Smooth muscle cell (in vitro differentiated cells): ENCODE measurements around the gene ZNF764. TPM values are rescaled to one million over a fixed set of nuclear protein-coding genes. Genes with fewer than 3 reads are reported as not detected.

Experiments
- DNase-seq: peaks from one replicate; lab custom pipeline; 2025; ENCODE audit not compliant: unreplicated experiment; lab: John Stamatoyannopoulos, UW
- H2AFZ ChIP-seq: fragments of 200-600 bp; sonication (generic); 2 replicates; pipeline ENCODE4 v1.6.0; 2016; ENCODE audit warnings: antibody characterized with exemption, low read depth, mild to moderate bottlenecking
- H3F3A ChIP-seq: fragments of 200-600 bp; sonication (generic); 2 replicates; pipeline ENCODE4 v1.6.0; 2017; ENCODE audit warnings: antibody characterized with exemption, low read depth
- H3K27ac ChIP-seq: fragments of 200-600 bp; sonication (generic); 2 replicates; pipeline ENCODE4 v1.5.1; 2016; ENCODE audit warnings: low read depth, mild to moderate bottlenecking
- H3K27me3 ChIP-seq: fragments of 200-600 bp; sonication (generic); 2 replicates; pipeline ENCODE4 v1.6.1; 2016; ENCODE audit warnings: low read depth, mild to moderate bottlenecking
- H3K36me3 ChIP-seq: fragments of 200-600 bp; sonication (generic); 2 replicates; pipeline ENCODE4 v1.5.1; 2016; ENCODE audit warnings: low read depth
- H3K4me1 ChIP-seq: fragments of 200-600 bp; sonication (generic); 2 replicates; pipeline ENCODE4 v1.5.1; 2016; ENCODE audit warnings: low read depth
- H3K4me2 ChIP-seq: fragments of 200-600 bp; sonication (generic); 2 replicates; pipeline ENCODE4 v1.6.0; 2016; ENCODE audit warnings: mild to moderate bottlenecking
- H3K4me3 ChIP-seq: fragments of 200-600 bp; sonication (generic); 2 replicates; pipeline ENCODE4 v1.5.1; 2016; ENCODE audit warnings: mild to moderate bottlenecking
- H3K79me2 ChIP-seq: fragments of 200-600 bp; sonication (generic); 2 replicates; pipeline ENCODE4 v1.6.0; 2016; ENCODE audit warnings: low read depth, mild to moderate bottlenecking
- H3K9ac ChIP-seq: fragments of 200-600 bp; sonication (generic); 2 replicates; pipeline ENCODE4 v1.6.0; 2016; ENCODE audit warnings: low read depth
- H3K9me3 ChIP-seq: fragments of 200-600 bp; sonication (generic); replicated peaks from 2 replicates; pipeline ENCODE4 v1.5.1; 2016; ENCODE audit warnings: low read depth
- H4K20me1 ChIP-seq: fragments of 200-600 bp; sonication (generic); 2 replicates; pipeline ENCODE4 v1.6.0; 2016; ENCODE audit warnings: low read depth
- CTCF ChIP-seq: fragments of 200-600 bp; sonication (generic); IDR thresholded peaks from 2 replicates; pipeline ENCODE4 v1.5.1; 2017; ENCODE audit warnings: borderline replicate concordance, mild to moderate bottlenecking, antibody characterized with exemption; ENCODE audit not compliant: insufficient read depth, poor library complexity, severe bottlenecking
- WGBS: methylation state at CpG from one replicate; pipeline ENCODE4 v1.1.7; 2016; ENCODE audit warnings: low lambda C conversion rate; 5-methylcytosine and 5-hydroxymethylcytosine counted together
- polyA plus RNA-seq: library from polyadenylated mRNA; unstranded; fragments of >200 nt; fragmentation: Nextera tagmentation; extraction: Ambion mirVana; gene quantifications from 2 replicates; pipeline ENCODE4 v1.2.1, GENCODE V29; 2016
- total RNA-seq: library from RNA; depleted of rRNA; stranded (reverse); fragments of >200 nt; gene quantifications from 2 replicates; pipeline ENCODE4 v1.2.3, GENCODE V29; 2014

The ZNF764 gene
- total and polyA plus RNA-seq, 2 experiments from 2014 or later = 1.6 to 6.5 TPM

GRCh38 chr16:30557707-30557956 is 542 bp downstream of the ZNF764 start:
- peak overlapping the region; percentile 90 for H3K27ac ChIP-seq
- H3K79me2 ChIP-seq = peaks cover 15% of the 10 kb centered on the region
- WGBS = 4% methylated on average over 14 of the region's 17 CpGs
- H3K4me1 ChIP-seq = peaks cover 5% of the 10 kb centered on the region
- H3K4me3 ChIP-seq = peak overlapping the region; percentile 79
- H3F3A ChIP-seq = no peaks in the 10 kb centered on the region
- TF ChIP-seq CTCF = no peak
- H3K27me3 ChIP-seq = no peaks in the 10 kb centered on the region
- no peaks in the 10 kb centered on the region for H3K36me3 ChIP-seq
- no peaks in the 10 kb centered on the region for H4K20me1 ChIP-seq
- H3K9me3 ChIP-seq = no peaks in the 10 kb centered on the region
- DNase-seq = no peak
- H2AFZ ChIP-seq = peak overlapping the region; percentile 85
- peak overlapping the region; percentile 95 for H3K9ac ChIP-seq
- peak overlapping the region; percentile 87 for H3K4me2 ChIP-seq

- peaks cover 15% of the 10 kb centered on the region for H3K79me2 ChIP-seq
- DNase-seq = no peak
- no peaks in the 10 kb centered on the region for H3F3A ChIP-seq
- TF ChIP-seq CTCF = no peak
- no peak overlapping the region for H3K4me2 ChIP-seq
- H4K20me1 ChIP-seq = no peaks in the 10 kb centered on the region
- no peak overlapping the region for H3K4me3 ChIP-seq
- H2AFZ ChIP-seq = no peak overlapping the region
- H3K36me3 ChIP-seq = no peaks in the 10 kb centered on the region
- no peaks in the 10 kb centered on the region for H3K27me3 ChIP-seq
- no peaks in the 10 kb centered on the region for H3K9me3 ChIP-seq
- no peak overlapping the region for H3K27ac ChIP-seq
- WGBS = 84% methylated on average over 10 of the region's 10 CpGs
- H3K4me1 ChIP-seq = peaks cover 5% of the 10 kb centered on the region
- no peak overlapping the region for H3K9ac ChIP-seq
These were observed 2.1 kb downstream of the ZNF764 start for GRCh38 chr16:30556125-30556473.

GRCh38 chr16:30555315-30556124 is 2.7 kb downstream of the ZNF764 start:
- Histone ChIP-seq H3K9ac (no peak overlapping the region), H3K27ac (no peak overlapping the region), H3K4me1 (peaks cover 5% of the 10 kb centered on the region), H3K4me2 (no peak overlapping the region), H2AFZ (no peak overlapping the region), H3K27me3 (no peaks in the 10 kb centered on the region), H3F3A (no peaks in the 10 kb centered on the region), H4K20me1 (no peaks in the 10 kb centered on the region), H3K4me3 (no peak overlapping the region), H3K36me3 (no peaks in the 10 kb centered on the region), H3K79me2 (peaks cover 15% of the 10 kb centered on the region), H3K9me3 (no peaks in the 10 kb centered on the region)
- 98% methylated on average over 62 of the region's 69 CpGs for WGBS
- no peak for DNase-seq
- TF ChIP-seq CTCF = no peak
